Epidermal melanocyte (primary cell): ENCODE data around the gene SRRM3.
"Not testable (repeated sequence)": the region's sequence is repeated elsewhere in the genome, so short reads cannot be mapped to it uniquely, and the experiment has no call there.

ENCODE experiments used
- DNase-seq: peaks from one replicate; pipeline ENCODE4 v3.0.0; 2011; ENCODE audit warnings: low spot score; ENCODE audit not compliant: insufficient read length

The SRRM3 gene

GRCh38 chr7:76226878-76227423 lies 25.3 kb downstream of the SRRM3 start:
- DNase-seq, result not testable (repeated sequence)

GRCh38 chr7:76230214-76230613 lies 28.5 kb downstream of the SRRM3 start:
- no peak for DNase-seq

DNA sequence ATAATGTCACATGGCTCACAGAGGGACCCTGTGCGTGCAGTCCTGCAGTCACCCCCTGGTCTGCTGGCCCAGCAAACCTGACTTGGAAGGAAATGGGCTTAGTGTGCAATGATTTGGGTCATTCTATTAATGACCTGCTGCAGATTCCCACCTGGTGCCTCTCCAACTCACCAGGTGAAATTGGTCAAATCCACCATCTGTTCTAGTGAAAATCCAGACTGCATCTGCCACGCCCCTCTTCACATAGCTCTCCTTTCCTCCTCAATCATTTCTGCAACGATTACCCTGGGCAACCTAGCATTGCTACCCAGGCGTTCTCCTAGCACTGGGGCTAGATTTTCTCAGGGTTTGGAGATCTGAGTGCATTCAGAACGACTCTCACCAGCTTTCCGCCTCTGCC lies 29.4 kb downstream of the SRRM3 start:
- DNase-seq, result no peak

GRCh38 chr7:76231583-76231982 lies 29.9 kb downstream of the SRRM3 start:
- no peak for DNase-seq

- DNase-seq, result no peak
Observed at GRCh38 chr7:76232698-76233097, 31.0 kb downstream of the SRRM3 start.

GRCh38 chr7:76233538-76234281 lies 32.0 kb downstream of the SRRM3 start:
- DNase-seq, result no peak

DNA sequence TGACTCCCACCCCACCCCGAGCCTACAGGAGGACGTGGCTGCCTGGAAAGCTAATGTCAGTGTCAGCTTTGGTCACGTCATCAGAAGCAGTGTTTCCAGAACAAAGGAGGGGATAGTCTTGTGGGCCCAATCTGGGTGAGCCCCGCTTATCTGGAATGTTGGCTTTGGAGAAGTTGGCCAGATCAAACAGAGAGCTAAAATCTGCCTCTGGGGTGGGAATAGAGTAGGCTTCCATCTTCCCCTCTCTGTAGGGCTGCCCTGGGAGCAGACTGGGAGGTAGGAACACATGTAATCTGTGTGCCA lies 32.5 kb downstream of the SRRM3 start:
- no peak for DNase-seq

- DNase-seq, result peak; percentile 42
Observed at GRCh38 chr7:76234931-76235441, 33.3 kb downstream of the SRRM3 start.

DNA sequence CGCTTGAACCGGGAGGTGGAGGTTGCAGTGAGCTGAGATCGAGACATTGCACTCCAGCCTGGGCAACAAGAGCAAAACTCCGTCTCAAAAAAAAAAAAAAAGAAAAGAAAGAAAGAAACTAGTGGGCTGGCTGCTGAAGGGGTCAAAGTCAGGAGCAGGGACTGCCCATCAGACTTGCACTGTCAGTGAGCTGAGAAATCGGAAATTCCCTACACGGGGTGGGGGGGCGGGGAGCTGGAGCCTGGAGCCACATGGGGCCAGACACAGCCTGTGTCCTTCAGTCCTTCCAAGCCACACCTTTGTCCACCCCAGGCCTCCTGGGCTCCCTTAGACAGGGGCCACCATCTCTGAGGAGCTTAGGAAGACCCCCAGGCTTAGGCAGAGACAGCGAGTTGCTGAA lies 34.5 kb downstream of the SRRM3 start:
- DNase-seq, result no peak

GRCh38 chr7:76238326-76238725 lies 36.6 kb downstream of the SRRM3 start:
- DNase-seq, result no peak

DNA sequence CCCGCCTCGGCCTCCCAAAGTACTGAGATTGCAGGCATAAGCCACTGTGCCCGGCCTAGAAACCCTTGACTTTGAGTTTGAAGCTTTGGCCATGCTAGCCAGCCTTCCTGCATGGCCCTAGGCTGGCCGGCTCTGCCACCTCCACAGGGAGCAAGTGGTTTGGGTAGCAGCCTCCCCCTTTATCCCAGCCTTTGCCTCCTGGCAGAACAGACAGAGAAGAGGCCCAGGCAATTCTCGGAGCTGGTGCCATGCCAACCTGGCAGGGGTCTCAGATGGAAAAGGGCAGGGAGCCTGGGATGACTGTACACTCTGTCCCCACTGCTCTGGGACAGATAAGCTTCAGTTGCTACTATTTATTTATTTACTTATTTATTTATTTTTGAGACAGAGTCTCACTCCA lies 39.4 kb downstream of the SRRM3 start:
- no peak for DNase-seq

GRCh38 chr7:76242517-76243063 lies 40.9 kb downstream of the SRRM3 start:
- DNase-seq, result not testable (repeated sequence)

- no peak for DNase-seq
Observed at GRCh38 chr7:76244781-76245391, 43.2 kb downstream of the SRRM3 start.

GRCh38 chr7:76246804-76247389 lies 45.2 kb downstream of the SRRM3 start:
- no peak for DNase-seq

DNA sequence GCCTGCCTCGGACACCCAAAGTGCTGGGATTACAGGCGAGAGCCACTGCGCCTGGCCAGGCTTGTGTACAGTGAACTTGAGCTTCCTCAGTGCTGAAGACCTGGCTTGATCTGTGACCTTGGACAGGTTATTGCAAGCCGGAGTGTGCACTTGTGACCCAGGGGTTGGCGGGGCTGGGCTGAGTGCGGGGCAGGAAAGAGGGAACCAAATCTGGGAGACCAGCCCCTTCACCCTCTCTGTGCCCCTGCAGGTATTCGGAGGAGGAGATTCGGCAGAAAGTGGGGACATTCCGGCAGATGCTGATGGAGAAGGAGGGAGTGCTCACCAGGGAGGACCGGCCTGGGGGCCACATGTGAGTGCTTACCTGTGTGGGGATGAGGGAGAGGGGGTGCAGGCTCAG lies 46.2 kb downstream of the SRRM3 start:
- DNase-seq, result no peak

DNA sequence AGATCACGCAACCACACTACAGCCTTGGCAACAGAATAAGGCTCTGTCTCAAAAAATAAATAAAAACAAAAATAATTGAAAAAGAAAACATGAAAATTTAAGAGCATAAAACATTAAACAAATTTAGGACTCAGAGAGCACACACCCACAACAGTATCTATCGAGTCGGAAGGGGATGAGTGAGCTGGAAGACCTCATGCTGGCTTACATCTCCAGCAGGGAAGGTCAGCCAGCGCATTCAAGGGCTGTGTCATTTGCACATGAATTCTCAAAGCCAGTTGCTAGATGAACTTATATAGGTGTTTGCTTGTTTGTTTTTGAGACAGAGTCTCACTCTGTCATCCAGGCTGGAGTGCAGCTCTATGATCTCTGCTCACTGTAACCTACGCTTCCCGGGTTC lies 50.3 kb downstream of the SRRM3 start:
- DNase-seq, result no peak

GRCh38 chr7:76254781-76255180 lies 53.1 kb downstream of the SRRM3 start:
- no peak for DNase-seq

- no peak for DNase-seq
Observed at GRCh38 chr7:76257973-76258372, 56.3 kb downstream of the SRRM3 start.

GRCh38 chr7:76259124-76260093 lies 57.7 kb downstream of the SRRM3 start:
- no peak for DNase-seq

GRCh38 chr7:76260171-76260703 lies 58.5 kb downstream of the SRRM3 start:
- no peak for DNase-seq

- no peak for DNase-seq
Observed at GRCh38 chr7:76261329-76261728, 59.6 kb downstream of the SRRM3 start.
